PC-3 (cell line): Measurements from ENCODE around the gene CFI. TPM values are rescaled to one million over a fixed set of nuclear protein-coding genes. Genes with fewer than 3 reads are reported as not detected.

Experiments used
- ATAC-seq: fragments of 200-7000 bp; cut with Tn5 transposase; 2 replicates; pipeline ENCODE4 v1.9.1; 2020; ENCODE audit warnings: mild to moderate bottlenecking, moderate library complexity
- BruUV-seq: library from RNA; stranded (reverse); fragments of 400-500 nt; replicated peaks from 2 replicates; lab custom pipeline; 2021; lab: Mats Ljungman, UMichigan
- CTCF ChIA-PET: fragments of 300-600 bp; sonication (Branson Sonifier 250); formaldehyde crosslinking; loops from one replicate; lab custom pipeline; 2022; ENCODE audit warnings: antibody characterized with exemption; lab: Charles Lee
- POLR2A ChIA-PET: fragments of 300-600 bp; sonication (Branson Sonifier 250); formaldehyde crosslinking; loops from one replicate; lab custom pipeline; 2022; ENCODE audit warnings: antibody characterized with exemption; ENCODE audit not compliant: unreplicated experiment; lab: Charles Lee
- DNase-seq: peaks from one replicate; pipeline ENCODE4 v3.0.0-alpha.2; 2015
- H2AFZ ChIP-seq: fragments of 300-600 bp; sonication (generic); 2 replicates; pipeline ENCODE4 v1.6.0; 2016; ENCODE audit warnings: antibody characterized with exemption, low read length
- H3F3A ChIP-seq: fragments of 300-600 bp; sonication (generic); one replicate; pipeline ENCODE4 v1.6.0; 2017; ENCODE audit warnings: antibody characterized with exemption, low read length, control low read depth, mild to moderate bottlenecking; ENCODE audit not compliant: unreplicated experiment
- H3K27ac ChIP-seq: fragments of 300-600 bp; sonication (generic); 2 replicates; pipeline ENCODE4 v1.5.1; 2016; ENCODE audit warnings: mild to moderate bottlenecking, low read length
- H3K27me3 ChIP-seq: fragments of 300-600 bp; sonication (generic); 2 replicates; pipeline ENCODE4 v1.6.1; 2016; ENCODE audit warnings: low read length, mixed read lengths
- H3K36me3 ChIP-seq: fragments of 300-600 bp; sonication (generic); 2 replicates; pipeline ENCODE4 v1.6.1; 2016; ENCODE audit warnings: low read depth, mixed run types, low read length, mixed read lengths
- H3K4me1 ChIP-seq: fragments of 300-600 bp; sonication (generic); 2 replicates; pipeline ENCODE4 v1.5.1; 2016; ENCODE audit warnings: low read length; ENCODE audit not compliant: insufficient read depth
- H3K4me2 ChIP-seq: fragments of 300-600 bp; sonication (generic); 2 replicates; pipeline ENCODE4 v1.6.0; 2016; ENCODE audit warnings: low read length
- H3K4me3 ChIP-seq: fragments of 300-600 bp; sonication (generic); 2 replicates; pipeline ENCODE4 v1.5.1; 2016; ENCODE audit warnings: mild to moderate bottlenecking, low read length, mixed read lengths
- H3K79me2 ChIP-seq: fragments of 300-600 bp; sonication (generic); 2 replicates; pipeline ENCODE4 v1.6.1; 2017; ENCODE audit warnings: low read length, mixed read lengths
- H3K9ac ChIP-seq: fragments of 300-600 bp; sonication (generic); 2 replicates; pipeline ENCODE4 v1.6.0; 2016; ENCODE audit warnings: mild to moderate bottlenecking, low read length
- H3K9me2 ChIP-seq: fragments of 300-600 bp; sonication (generic); replicated peaks from 2 replicates; pipeline ENCODE4 v1.6.1; 2016; ENCODE audit warnings: mixed run types, low read length, mixed read lengths
- H3K9me3 ChIP-seq: fragments of 300-600 bp; sonication (generic); 2 replicates; pipeline ENCODE4 v1.6.1; 2016; ENCODE audit warnings: low read length, mixed read lengths
- H4K20me1 ChIP-seq: fragments of 300-600 bp; sonication (generic); 2 replicates; pipeline ENCODE4 v1.6.1; 2016; ENCODE audit warnings: low read length, mixed read lengths
- EZH2 ChIP-seq: fragments of 300-600 bp; sonication (generic); IDR thresholded peaks from one replicate; pipeline ENCODE4 v1.6.1; 2017; ENCODE audit warnings: antibody characterized with exemption, mild to moderate bottlenecking, low read length; ENCODE audit not compliant: unreplicated experiment
- EZH2phosphoT487 ChIP-seq: fragments of 300-600 bp; sonication (generic); IDR thresholded peaks from 2 replicates; pipeline ENCODE4 v1.6.1; 2018; ENCODE audit warnings: mild to moderate bottlenecking, antibody characterized with exemption, low read length, borderline replicate concordance
- intact Hi-C: fragments of 100-400 bp; cut with micrococcal nuclease; formaldehyde crosslinking; loops from 2 replicates; pipeline ENCODE4 v1.9.0; 2023
- total RNA-seq: library from RNA; depleted of rRNA; stranded (reverse); fragments of >200 nt; gene quantifications from 2 replicates; pipeline ENCODE4 v1.2.3, GENCODE V29; 2014
- TF ChIP-seq, protein P1 (sequence below): fragments of 300-600 bp; sonication (generic); conservative IDR thresholded peaks from 2 replicates; pipeline ENCODE4 v1.5.1; 2017; ENCODE audit warnings: antibody characterized with exemption, low read depth, mild to moderate bottlenecking, low read length

Gene CFI
- total RNA-seq, 1 experiment from 2014 or later: not detected

DNA sequence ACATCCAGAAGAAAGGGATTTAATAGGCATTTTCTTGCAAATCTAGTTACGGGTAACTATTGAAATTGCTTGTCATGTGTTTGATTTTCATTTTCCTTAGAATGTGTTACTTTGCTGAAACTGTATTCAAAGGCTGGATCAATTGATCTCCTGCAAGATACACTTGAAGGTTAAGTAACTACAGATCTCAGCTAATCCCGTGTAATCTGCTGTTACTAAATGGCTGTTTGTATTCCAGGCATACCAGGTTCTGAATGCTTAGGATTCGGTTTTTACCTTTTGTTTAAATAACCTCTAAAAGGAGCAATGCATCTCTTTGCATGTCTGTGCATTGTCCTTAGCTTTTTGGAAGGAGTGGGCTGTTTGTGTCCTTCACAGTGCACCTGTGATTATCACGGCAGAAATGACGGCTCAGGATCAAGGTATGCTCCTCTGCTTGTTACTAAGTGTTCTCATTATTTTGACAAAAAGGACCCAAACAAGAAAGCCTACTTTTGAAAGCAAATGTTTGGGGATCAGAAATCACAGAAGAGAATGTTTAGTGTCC lies 46.2 kb upstream of the CFI start, which contains the start of gene LRIT3:
LRIT3 (plus strand) TSS at position 212 of the 547 bp plus-strand sequence; CDS start at position 307, 95 bp downstream.
- Histone ChIP-seq H3K4me3 (no peak within 1 kb of the TSS), H3K9me2 (no peaks in the 10 kb centered on the region), H3K4me2 (no peak within 1 kb of the TSS), H4K20me1 (no peaks in the 10 kb centered on the region), H3K27ac (no peak within 1 kb of the TSS), H3F3A (no peaks in the 10 kb centered on the region), H3K9ac (no peak within 1 kb of the TSS), H3K9me3 (no peaks in the 10 kb centered on the region), H3K27me3 (no peaks in the 10 kb centered on the region), H3K79me2 (no peaks in the 10 kb centered on the region), H2AFZ (no peak within 1 kb of the TSS), H3K36me3 (no peaks in the 10 kb centered on the region), H3K4me1 (no peaks in the 10 kb centered on the region)
- TF ChIP-seq EZH2 (no peak), EZH2phosphoT487 (no peak)
- TF ChIP-seq, protein P1, sequence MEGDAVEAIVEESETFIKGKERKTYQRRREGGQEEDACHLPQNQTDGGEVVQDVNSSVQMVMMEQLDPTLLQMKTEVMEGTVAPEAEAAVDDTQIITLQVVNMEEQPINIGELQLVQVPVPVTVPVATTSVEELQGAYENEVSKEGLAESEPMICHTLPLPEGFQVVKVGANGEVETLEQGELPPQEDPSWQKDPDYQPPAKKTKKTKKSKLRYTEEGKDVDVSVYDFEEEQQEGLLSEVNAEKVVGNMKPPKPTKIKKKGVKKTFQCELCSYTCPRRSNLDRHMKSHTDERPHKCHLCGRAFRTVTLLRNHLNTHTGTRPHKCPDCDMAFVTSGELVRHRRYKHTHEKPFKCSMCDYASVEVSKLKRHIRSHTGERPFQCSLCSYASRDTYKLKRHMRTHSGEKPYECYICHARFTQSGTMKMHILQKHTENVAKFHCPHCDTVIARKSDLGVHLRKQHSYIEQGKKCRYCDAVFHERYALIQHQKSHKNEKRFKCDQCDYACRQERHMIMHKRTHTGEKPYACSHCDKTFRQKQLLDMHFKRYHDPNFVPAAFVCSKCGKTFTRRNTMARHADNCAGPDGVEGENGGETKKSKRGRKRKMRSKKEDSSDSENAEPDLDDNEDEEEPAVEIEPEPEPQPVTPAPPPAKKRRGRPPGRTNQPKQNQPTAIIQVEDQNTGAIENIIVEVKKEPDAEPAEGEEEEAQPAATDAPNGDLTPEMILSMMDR: no peak
- DNase-seq: no peak
- intact Hi-C loops: no loop called here
- CTCF ChIA-PET: no interaction called here
- no TSS peak for BruUV-seq
- no peak for ATAC-seq
- POLR2A ChIA-PET: no interaction called here

DNA sequence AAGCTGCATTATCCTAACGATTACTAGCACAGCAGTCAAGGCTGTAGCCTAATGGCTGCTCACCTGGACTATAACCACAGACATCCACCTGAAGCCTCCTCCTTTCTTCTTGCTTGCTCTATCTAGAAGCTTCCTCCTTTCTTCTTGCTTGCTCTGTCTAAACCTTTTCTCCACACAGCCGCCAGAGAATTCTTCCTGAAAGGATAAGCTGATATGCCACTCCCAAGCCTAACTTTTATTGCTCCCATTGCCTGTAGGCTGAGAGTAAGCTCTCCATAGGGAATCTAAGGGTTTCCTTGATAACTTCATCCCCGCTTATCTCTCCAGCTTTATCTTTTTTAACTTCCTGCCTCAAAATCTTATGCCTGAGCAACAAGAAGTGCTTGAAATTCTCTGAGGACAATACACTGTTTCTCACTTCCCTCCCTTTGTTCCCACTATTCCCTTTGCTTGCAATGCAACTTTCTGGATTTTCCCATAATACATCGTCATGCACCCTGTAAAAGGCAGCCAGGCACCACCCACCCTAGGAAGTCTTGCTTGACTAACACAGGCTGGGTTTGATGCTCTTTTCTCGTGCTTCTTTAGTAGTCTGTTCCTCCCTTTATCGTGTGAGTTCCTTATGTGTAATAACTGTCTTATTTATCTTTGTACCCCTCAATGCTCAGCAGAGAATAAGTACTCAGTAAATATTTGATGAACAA lies 44.7 kb upstream of the CFI start:
- Histone ChIP-seq H3K27me3 (no peaks in the 10 kb centered on the region), H3K4me2 (no peak overlapping the region), H3K36me3 (no peaks in the 10 kb centered on the region), H3K4me1 (no peaks in the 10 kb centered on the region), H3K27ac (no peak overlapping the region), H2AFZ (no peak overlapping the region), H3K9ac (no peak overlapping the region), H3K4me3 (no peak overlapping the region), H3K79me2 (no peaks in the 10 kb centered on the region), H4K20me1 (no peaks in the 10 kb centered on the region), H3K9me2 (no peaks in the 10 kb centered on the region), H3F3A (no peaks in the 10 kb centered on the region), H3K9me3 (no peaks in the 10 kb centered on the region)
- POLR2A ChIA-PET: no interaction called here
- TF ChIP-seq EZH2 (no peak), EZH2phosphoT487 (no peak)
- TF ChIP-seq, protein P1: no peak
- DNase-seq: no peak
- CTCF ChIA-PET: no interaction called here
- ATAC-seq: no peak
- BruUV-seq: no TSS peak
- intact Hi-C loops: no loop called here

DNA sequence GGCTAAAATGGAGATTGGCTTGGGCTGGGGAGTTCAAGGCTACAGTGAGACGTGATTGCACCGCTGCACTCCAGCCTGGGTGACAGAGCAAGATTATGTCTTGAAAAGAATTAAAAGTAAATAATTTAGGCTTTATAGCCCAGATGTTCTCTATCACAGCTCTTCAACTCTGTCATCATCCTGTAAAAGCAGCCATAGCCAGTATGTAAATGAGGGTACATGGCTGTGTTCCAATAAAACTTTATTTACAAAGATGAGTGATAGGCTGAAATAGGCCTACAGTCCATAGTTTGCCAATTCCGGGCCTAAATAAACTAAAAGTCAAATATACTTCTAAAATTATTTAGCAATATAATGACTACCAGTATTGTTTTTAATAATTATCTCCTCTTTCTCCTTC lies 35.2 kb upstream of the CFI start:
- no peaks in the 10 kb centered on the region for H3K4me1 ChIP-seq
- intact Hi-C loops: no loop called here
- no peaks in the 10 kb centered on the region for H3K36me3 ChIP-seq
- no peaks in the 10 kb centered on the region for H3K9me3 ChIP-seq
- TF ChIP-seq EZH2phosphoT487 (no peak), EZH2 (no peak)
- TF ChIP-seq, protein P1: no peak
- no peak overlapping the region for H3K4me2 ChIP-seq
- no peak overlapping the region for H3K4me3 ChIP-seq
- no TSS peak for BruUV-seq
- H3K27me3 ChIP-seq: no peaks in the 10 kb centered on the region
- H3K9ac ChIP-seq: no peak overlapping the region
- no peak overlapping the region for H2AFZ ChIP-seq
- H3K27ac ChIP-seq: no peak overlapping the region
- no peaks in the 10 kb centered on the region for H3F3A ChIP-seq
- H4K20me1 ChIP-seq: no peaks in the 10 kb centered on the region
- CTCF ChIA-PET: no interaction called here
- H3K79me2 ChIP-seq: no peaks in the 10 kb centered on the region
- DNase-seq (no peak), ATAC-seq (no peak)
- no peaks in the 10 kb centered on the region for H3K9me2 ChIP-seq
- POLR2A ChIA-PET: no interaction called here
